Cardiac muscle cell (in vitro differentiated cells and primary cell): ENCODE measurements around the gene MAGEB16. TPM values are rescaled to one million over a fixed set of nuclear protein-coding genes. Genes with fewer than 3 reads are reported as not detected.

Experiments
- DNase-seq, 2 donors: peaks; one replicate each; pipeline versions ENCODE4 v3.0.0 to v3.0.0-alpha.2; 2010 to 2017; ENCODE audit warnings: low read depth in 1 of 2, low spot score in 1 of 2
- H3K27ac ChIP-seq: fragments of 200-600 bp; sonication (generic); 2 replicates; pipeline ENCODE4 v1.5.1; 2016
- H3K27me3 ChIP-seq: fragments of 200-600 bp; sonication (generic); 2 replicates; pipeline ENCODE4 v1.6.0; 2016; ENCODE audit warnings: control low read depth
- H3K36me3 ChIP-seq: fragments of 200-600 bp; sonication (generic); 2 replicates; pipeline ENCODE4 v1.5.1; 2016; ENCODE audit warnings: control low read depth
- H3K4me1 ChIP-seq: fragments of 200-600 bp; sonication (generic); 2 replicates; pipeline ENCODE4 v1.8.1; 2017; ENCODE audit warnings: low read depth, mild to moderate bottlenecking, mixed run types
- H3K4me3 ChIP-seq: fragments of 200-600 bp; sonication (generic); 2 replicates; pipeline ENCODE4 v1.5.1; 2016; ENCODE audit warnings: mild to moderate bottlenecking
- H3K9me3 ChIP-seq: fragments of 200-600 bp; sonication (generic); 2 replicates; pipeline ENCODE4 v1.5.1; 2017; ENCODE audit warnings: low read depth, mild to moderate bottlenecking, control low read depth
- polyA plus RNA-seq: library from polyadenylated mRNA; unstranded; fragments of >200 nt; fragmentation: Nextera tagmentation; extraction: Ambion mirVana; gene quantifications from 2 replicates; pipeline ENCODE4 v1.2.1, GENCODE V29; 2016
- total RNA-seq: library from RNA; depleted of rRNA; stranded (reverse); fragments of >200 nt; gene quantifications from 2 replicates; pipeline ENCODE4 v1.2.3, GENCODE V29; 2016
- TF ChIP-seq, protein P1 (sequence below): IDR thresholded peaks from 2 replicates; pipeline ENCODE4 v1.5.1; 2012; ENCODE audit warnings: low read depth, mild to moderate bottlenecking, low read length

The MAGEB16 gene
- total and polyA plus RNA-seq, 2 experiments from 2014 or later: not detected

DNA sequence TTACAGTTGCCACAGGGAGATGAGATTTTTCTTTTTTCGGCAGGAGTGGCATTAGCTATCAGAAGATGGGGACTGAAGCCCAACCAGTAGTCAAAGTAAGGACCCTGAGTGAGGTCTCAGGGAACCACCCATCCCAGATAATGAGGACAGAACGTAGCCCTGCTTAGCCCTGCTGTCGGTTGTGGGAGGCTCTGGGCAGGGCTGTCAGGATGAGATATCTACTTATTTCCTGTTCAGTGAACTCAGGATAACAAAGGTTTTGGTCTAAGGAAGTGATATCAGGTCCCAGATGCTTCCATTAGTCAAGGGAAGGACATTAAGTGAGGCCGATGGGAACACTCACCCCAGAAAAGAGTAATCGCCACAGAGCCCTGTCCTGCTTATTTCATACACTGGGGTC is 2.3 kb downstream of the MAGEB16 start:
- Histone ChIP-seq H3K27me3 (no peaks in the 10 kb centered on the region), H3K4me1 (no peaks in the 10 kb centered on the region), H3K27ac (no peak overlapping the region), H3K36me3 (no peaks in the 10 kb centered on the region), H3K4me3 (no peak overlapping the region), H3K9me3 (no peaks in the 10 kb centered on the region)
- DNase-seq: no peak
- TF ChIP-seq, protein P1, sequence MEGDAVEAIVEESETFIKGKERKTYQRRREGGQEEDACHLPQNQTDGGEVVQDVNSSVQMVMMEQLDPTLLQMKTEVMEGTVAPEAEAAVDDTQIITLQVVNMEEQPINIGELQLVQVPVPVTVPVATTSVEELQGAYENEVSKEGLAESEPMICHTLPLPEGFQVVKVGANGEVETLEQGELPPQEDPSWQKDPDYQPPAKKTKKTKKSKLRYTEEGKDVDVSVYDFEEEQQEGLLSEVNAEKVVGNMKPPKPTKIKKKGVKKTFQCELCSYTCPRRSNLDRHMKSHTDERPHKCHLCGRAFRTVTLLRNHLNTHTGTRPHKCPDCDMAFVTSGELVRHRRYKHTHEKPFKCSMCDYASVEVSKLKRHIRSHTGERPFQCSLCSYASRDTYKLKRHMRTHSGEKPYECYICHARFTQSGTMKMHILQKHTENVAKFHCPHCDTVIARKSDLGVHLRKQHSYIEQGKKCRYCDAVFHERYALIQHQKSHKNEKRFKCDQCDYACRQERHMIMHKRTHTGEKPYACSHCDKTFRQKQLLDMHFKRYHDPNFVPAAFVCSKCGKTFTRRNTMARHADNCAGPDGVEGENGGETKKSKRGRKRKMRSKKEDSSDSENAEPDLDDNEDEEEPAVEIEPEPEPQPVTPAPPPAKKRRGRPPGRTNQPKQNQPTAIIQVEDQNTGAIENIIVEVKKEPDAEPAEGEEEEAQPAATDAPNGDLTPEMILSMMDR: no peak

- Histone ChIP-seq H3K27ac (no peak overlapping the region), H3K36me3 (no peaks in the 10 kb centered on the region), H3K4me3 (no peak overlapping the region), H3K9me3 (no peaks in the 10 kb centered on the region), H3K4me1 (no peaks in the 10 kb centered on the region), H3K27me3 (no peaks in the 10 kb centered on the region)
- DNase-seq: no peak
- TF ChIP-seq, protein P1: no peak
These were observed 11.6 kb downstream of the MAGEB16 start for GRCh38 chrX:35809781-35810180.

- Histone ChIP-seq H3K9me3 (no peaks in the 10 kb centered on the region), H3K4me3 (no peak overlapping the region), H3K27ac (no peak overlapping the region), H3K36me3 (no peaks in the 10 kb centered on the region), H3K4me1 (no peaks in the 10 kb centered on the region), H3K27me3 (no peaks in the 10 kb centered on the region)
- TF ChIP-seq, protein P1: no peak
- DNase-seq: no peak
These were observed 21.1 kb downstream of the MAGEB16 start for GRCh38 chrX:35819241-35819640.

- TF ChIP-seq, protein P1: no peak
- H3K36me3 ChIP-seq: no peaks in the 10 kb centered on the region
- no peak overlapping the region for H3K27ac ChIP-seq
- no peak for DNase-seq
- H3K4me3 ChIP-seq: no peak overlapping the region
- H3K27me3 ChIP-seq: no peaks in the 10 kb centered on the region
- H3K4me1 ChIP-seq: no peaks in the 10 kb centered on the region
- H3K9me3 ChIP-seq: no peaks in the 10 kb centered on the region
These were observed 28.4 kb downstream of the MAGEB16 start for GRCh38 chrX:35826503-35826902.

DNA sequence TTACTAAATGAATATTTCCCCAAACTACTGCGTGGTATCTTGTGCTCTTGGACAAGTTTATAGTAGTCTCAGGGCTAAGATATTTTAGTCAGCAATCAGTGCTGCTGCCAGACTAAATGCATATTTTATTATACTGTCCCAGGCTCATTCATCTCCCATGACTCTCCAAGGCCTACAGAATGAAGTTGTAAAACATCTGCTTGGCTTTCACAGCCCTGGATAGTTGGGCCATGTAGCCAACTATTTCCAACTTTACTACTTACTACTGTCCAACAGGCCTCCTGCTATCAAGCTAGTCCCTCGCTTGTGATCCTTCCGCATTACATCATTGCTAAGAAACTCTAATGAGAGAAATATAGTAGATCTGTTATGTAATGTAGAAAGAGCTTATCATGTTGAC is 31.4 kb downstream of the MAGEB16 start:
- TF ChIP-seq, protein P1: no peak
- DNase-seq: no peak
- no peaks in the 10 kb centered on the region for H3K36me3 ChIP-seq
- H3K27ac ChIP-seq: no peak overlapping the region
- H3K27me3 ChIP-seq: no peaks in the 10 kb centered on the region
- H3K9me3 ChIP-seq: no peaks in the 10 kb centered on the region
- no peak overlapping the region for H3K4me3 ChIP-seq
- H3K4me1 ChIP-seq: no peaks in the 10 kb centered on the region

GRCh38 chrX:35841872-35842271 is 43.7 kb downstream of the MAGEB16 start:
- H3K27ac ChIP-seq: no peak overlapping the region
- no peak for DNase-seq
- H3K27me3 ChIP-seq: no peaks in the 10 kb centered on the region
- no peaks in the 10 kb centered on the region for H3K4me1 ChIP-seq
- H3K36me3 ChIP-seq: no peaks in the 10 kb centered on the region
- H3K9me3 ChIP-seq: no peaks in the 10 kb centered on the region
- TF ChIP-seq, protein P1: no peak
- H3K4me3 ChIP-seq: no peak overlapping the region
